ENCODE results near the gene LIX1L. TPM values are rescaled to one million over a fixed set of nuclear protein-coding genes. Genes with fewer than 3 reads are reported as not detected.

LIX1L gene
- total and polyA plus RNA-seq, 2 of the 13 experiments (the other 11 are each of a cell fraction or from before 2014, with no cell fraction given) = 8.1 to 24.9 TPM

DNA sequence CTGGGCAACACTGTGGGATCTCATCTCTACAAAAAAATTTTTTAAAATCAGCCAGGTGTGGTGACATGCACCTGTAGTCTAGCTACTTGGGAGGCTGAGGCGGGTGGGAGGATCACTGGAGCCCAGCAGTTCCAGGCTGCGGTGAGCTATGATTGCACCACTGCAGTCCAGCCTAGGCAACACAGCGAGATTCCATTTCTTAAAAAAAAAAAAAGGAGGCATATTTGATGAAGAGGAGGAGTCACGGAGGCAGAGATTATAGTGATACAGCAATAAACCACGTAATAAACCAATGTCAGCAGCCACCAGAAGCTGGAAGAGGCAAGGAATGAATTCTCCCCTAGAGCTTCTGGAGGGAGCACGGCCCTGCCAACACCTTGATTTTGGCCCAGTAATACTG is 4.0 kb downstream of the LIX1L start:
- no TSS peak for BruUV-seq (replicated peaks)
- no peaks in the 10 kb centered on the region for H4K20me1 ChIP-seq (ENCODE audit: insufficient read depth, low read length)
- WGBS (ENCODE audit: low lambda C conversion rate) = 94% methylated on average over 6 of the region's 6 CpGs
- DNase-seq (ENCODE audit: low spot score) (no peak), ATAC-seq (no peak), FAIRE-seq (no peak)
- no peaks in the 10 kb centered on the region for H3K27me3 ChIP-seq (ENCODE audit: control insufficient read depth in 1 of 2, insufficient read depth in 2 of 2, low read length in 2 of 2)
- CTCF ChIA-PET (ENCODE audit: low intra/inter-chr PET ratio, low total read pairs) = no interaction called here
- no peak overlapping the region for H2AFZ ChIP-seq (ENCODE audit: low read length)
- no peak overlapping the region for H3K4me2 ChIP-seq (ENCODE audit: low read depth, low read length)
- intact Hi-C loops (cut with micrococcal nuclease; ENCODE audit: unreplicated experiment) (no loop called here), in situ Hi-C loops (cut with HindIII; ENCODE audit: extremely low pct_ligation_motif_present, low pct_unique_long_range_greater_than_20kb) (no loop called here)
- H3K9ac ChIP-seq (ENCODE audit: insufficient read depth, low read depth, low read length) = no peak overlapping the region
- peaks cover 0 to 1% of the 10 kb centered on the region in 2 experiments; a peak in 1 of 5 replicates for H3K36me3 ChIP-seq (replicated peaks in 1 of 2; ENCODE audit: control insufficient read depth in 1 of 2, insufficient read depth in 2 of 2, low read length in 2 of 2)
- H3K27ac ChIP-seq (ENCODE audit: extremely low read length, insufficient read depth, low read length) = no peak overlapping the region
- POLR2A ChIA-PET = interaction anchor here (1.1 to 6.2 kb wide), 2 partner anchors 25 to 68 kb away, joined by 3 to 84 read pairs; partner anchors contain the start of genes ANKRD35 and RBM8A
- H3K9me3 ChIP-seq (ENCODE audit: low read length) = no peaks in the 10 kb centered on the region
- TF ChIP-seq PHB2 (IDR thresholded peaks at IDR 0.05; ENCODE audit: partially characterized antibody) (no peak), MAFF (IDR thresholded peaks at IDR 0.05; ENCODE audit: low read depth, low read length) (no peak), ZNF670 (CRISPR knock-in tag; IDR thresholded peaks at IDR 0.05; ENCODE audit: borderline replicate concordance) (no peak), NR2F1 (CRISPR knock-in tag; IDR thresholded peaks at IDR 0.05) (no peak), ZHX1 (CRISPR knock-in tag; IDR thresholded peaks at IDR 0.05; ENCODE audit: low read depth) (no peak), EEA1 (CRISPR knock-in tag; IDR thresholded peaks at IDR 0.05; ENCODE audit: borderline replicate concordance) (no peak), RCOR2 (CRISPR knock-in tag; IDR thresholded peaks at IDR 0.05) (no peak), CAMTA2 (CRISPR knock-in tag; IDR thresholded peaks at IDR 0.05; ENCODE audit: borderline replicate concordance) (no peak)
- TF ChIP-seq, protein P1, sequence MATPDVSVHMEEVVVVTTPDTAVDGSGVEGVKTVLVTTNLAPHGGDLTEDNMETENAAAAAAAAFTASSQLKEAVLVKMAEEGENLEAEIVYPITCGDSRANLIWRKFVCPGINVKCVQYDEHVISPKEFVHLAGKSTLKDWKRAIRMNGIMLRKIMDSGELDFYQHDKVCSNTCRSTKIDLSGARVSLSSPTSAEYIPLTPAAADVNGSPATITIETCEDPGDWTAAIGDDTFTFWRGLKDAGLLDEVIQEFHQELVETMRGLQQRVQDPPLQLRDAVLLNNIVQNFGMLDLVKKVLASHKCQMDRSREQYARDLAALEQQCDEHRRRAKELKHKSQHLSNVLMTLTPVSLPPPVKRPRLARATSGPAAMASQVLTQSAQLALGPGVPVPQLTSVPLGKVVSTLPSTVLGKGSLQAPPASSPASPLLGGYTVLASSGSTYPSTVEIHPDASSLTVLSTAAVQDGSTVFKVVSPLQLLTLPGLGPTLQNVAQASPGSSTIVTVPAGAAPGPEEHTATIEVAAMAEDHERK (CRISPR knock-in tag; IDR thresholded peaks at IDR 0.05; ENCODE audit: low read depth) = no peak
- no peak overlapping the region for H3K4me3 ChIP-seq (replicated peaks in 1 of 3; ENCODE audit: insufficient read depth in 1 of 3, low read depth in 2 of 3, low read length in 3 of 3)
- H3K4me1 ChIP-seq (ENCODE audit: insufficient read depth, low read length) = peaks cover 43% of the 10 kb centered on the region
- peaks cover 23% of the 10 kb centered on the region for H3K79me2 ChIP-seq (ENCODE audit: insufficient read depth, low read length)

All from HepG2 (cell line).